ENCODE results near the gene MVP.

- no peak for TF ChIP-seq CTCF (IDR thresholded peaks at IDR 0.05 in 8 of 11, conservative IDR thresholded peaks at IDR 0.05 in 3 of 11)
- TF ChIP-seq POLR2AphosphoS5 (IDR thresholded peaks at IDR 0.05) = peak; percentile 58 to 72 (median 66)
Observed at GRCh38 chr16:29820730-29821642, 724 bp downstream of the MVP start.

Data from spleen (tissue), 7 donors.